Activated CD8-positive, alpha-beta T cell treated with anti-CD3 and anti-CD28 coated beads for 36 hours (primary cell): ENCODE data around the gene PIP5K1C. TPM values are rescaled to one million over a fixed set of nuclear protein-coding genes. Genes with fewer than 3 reads are reported as not detected.

Source experiments
- ATAC-seq: fragments of 200-7000 bp; cut with Tn5 transposase; one replicate; pipeline ENCODE4 v1.10.0; 2021; ENCODE audit warnings: mild to moderate bottlenecking, moderate library complexity
- CTCF ChIA-PET: fragments of 350-600 bp; sonication (Branson Sonifier 250); formaldehyde crosslinking; loops from one replicate; lab custom pipeline; 2021; ENCODE audit warnings: antibody characterized with exemption; lab: Charles Lee
- POLR2A ChIA-PET: fragments of 350-600 bp; sonication (Branson Sonifier 250); formaldehyde crosslinking; loops from one replicate; lab custom pipeline; 2021; ENCODE audit warnings: antibody characterized with exemption; lab: Charles Lee
- DNase-seq: peaks from one replicate; pipeline ENCODE4 v3.0.0-alpha.2; 2020
- H3K27ac Mint-ChIP-seq: one replicate; pipeline ENCODE4 v1.8.0; 2021; ENCODE audit warnings: mild to moderate bottlenecking, mixed read lengths
- H3K27me3 Mint-ChIP-seq: one replicate; pipeline ENCODE4 v1.8.0; 2021; ENCODE audit warnings: mixed read lengths
- H3K36me3 Mint-ChIP-seq: one replicate; pipeline ENCODE4 v1.8.0; 2021; ENCODE audit warnings: low read depth, mixed read lengths
- H3K4me1 Mint-ChIP-seq: one replicate; pipeline ENCODE4 v1.8.0; 2021; ENCODE audit warnings: low read depth, mixed read lengths
- H3K4me3 Mint-ChIP-seq: one replicate; pipeline ENCODE4 v1.8.0; 2021; ENCODE audit warnings: mild to moderate bottlenecking, moderate library complexity, mixed read lengths
- H3K9me3 Mint-ChIP-seq: one replicate; pipeline ENCODE4 v1.8.0; 2021; ENCODE audit warnings: mixed read lengths
- CTCF ChIP-seq: fragments of 200-600 bp; IDR thresholded peaks from one replicate; pipeline ENCODE4 v1.8.0; 2022; ENCODE audit warnings: antibody characterized with exemption, mild to moderate bottlenecking
- intact Hi-C: fragments of 100-400 bp; cut with micrococcal nuclease; formaldehyde crosslinking; loops from one replicate; pipeline ENCODE4 v1.10.0; 2022
- total RNA-seq, 2 experiments: library from RNA; stranded (reverse); gene quantifications; one replicate each; pipeline ENCODE4 v1.2.3, GENCODE V29; 2021

PIP5K1C gene
- total RNA-seq, 2 experiments from 2014 or later, result 20.4 to 22.2 TPM

- Mint-ChIP-seq H3K27me3 (no peaks in the 10 kb centered on the region), H3K36me3 (peaks cover 3% of the 10 kb centered on the region), H3K4me3 (no peak overlapping the region), H3K27ac (no peak overlapping the region), H3K4me1 (no peaks in the 10 kb centered on the region), H3K9me3 (no peaks in the 10 kb centered on the region)
- ChIA-PET POLR2A (interaction anchor here (0.8 kb wide), 1 partner anchor 8 kb away, joined by 3 read pairs; no protein-coding TSS in a partner anchor), CTCF (no interaction called here)
- intact Hi-C loops, result no loop called here
- no peak for DNase-seq
- ATAC-seq, result no peak
- no peak for TF ChIP-seq CTCF
These were observed 53.8 kb downstream of the PIP5K1C start for GRCh38 chr19:3646336-3647092.

- intact Hi-C loops, result no loop called here
- H3K27me3 Mint-ChIP-seq, result no peaks in the 10 kb centered on the region
- ChIA-PET POLR2A (interaction anchor here (0.8 kb wide), 1 partner anchor 9 kb away, joined by 3 read pairs; no protein-coding TSS in a partner anchor), CTCF (no interaction called here)
- no peak overlapping the region for H3K4me3 Mint-ChIP-seq
- no peaks in the 10 kb centered on the region for H3K9me3 Mint-ChIP-seq
- no peaks in the 10 kb centered on the region for H3K4me1 Mint-ChIP-seq
- H3K27ac Mint-ChIP-seq, result no peak overlapping the region
- TF ChIP-seq CTCF, result no peak
- ATAC-seq (no peak), DNase-seq (no peak)
- peaks cover 3% of the 10 kb centered on the region for H3K36me3 Mint-ChIP-seq
These were observed 54.5 kb downstream of the PIP5K1C start for GRCh38 chr19:3645726-3646125.

GRCh38 chr19:3645067-3645396 lies 55.2 kb downstream of the PIP5K1C start:
- Mint-ChIP-seq H3K4me1 (no peaks in the 10 kb centered on the region), H3K4me3 (no peak overlapping the region), H3K36me3 (peaks cover 3% of the 10 kb centered on the region), H3K9me3 (no peaks in the 10 kb centered on the region), H3K27me3 (no peaks in the 10 kb centered on the region), H3K27ac (no peak overlapping the region)
- ATAC-seq (no peak), DNase-seq (no peak)
- CTCF ChIA-PET, result no interaction called here
- no peak for TF ChIP-seq CTCF
- intact Hi-C loops, result no loop called here
- POLR2A ChIA-PET, result no interaction called here

GRCh38 chr19:3644351-3645066 lies 55.8 kb downstream of the PIP5K1C start:
- ChIA-PET CTCF (no interaction called here), POLR2A (no interaction called here)
- no peaks in the 10 kb centered on the region for H3K27me3 Mint-ChIP-seq
- H3K9me3 Mint-ChIP-seq, result no peaks in the 10 kb centered on the region
- peaks cover 5% of the 10 kb centered on the region for H3K36me3 Mint-ChIP-seq
- TF ChIP-seq CTCF, result no peak
- no peak overlapping the region for H3K4me3 Mint-ChIP-seq
- no peak for DNase-seq
- ATAC-seq, result peak; percentile 13
- no peak overlapping the region for H3K27ac Mint-ChIP-seq
- intact Hi-C loops, result no loop called here
- H3K4me1 Mint-ChIP-seq, result no peaks in the 10 kb centered on the region

GRCh38 chr19:3643674-3644313 lies 56.5 kb downstream of the PIP5K1C start:
- POLR2A ChIA-PET, result no interaction called here
- no peaks in the 10 kb centered on the region for H3K9me3 Mint-ChIP-seq

More at GRCh38 chr19:3643674-3644313, 56.5 kb downstream of the PIP5K1C start:
- ATAC-seq (no peak), DNase-seq (no peak)
- no peaks in the 10 kb centered on the region for H3K4me1 Mint-ChIP-seq
- H3K4me3 Mint-ChIP-seq, result no peak overlapping the region
- intact Hi-C loops, result no loop called here
- no peak overlapping the region for H3K27ac Mint-ChIP-seq
- H3K27me3 Mint-ChIP-seq, result no peaks in the 10 kb centered on the region
- CTCF ChIA-PET, result no interaction called here
- no peak for TF ChIP-seq CTCF
- peaks cover 5% of the 10 kb centered on the region for H3K36me3 Mint-ChIP-seq
